VCaP (cell line): ENCODE data around the gene MYO1E.
"Not testable (repeated sequence)": the region's sequence is repeated elsewhere in the genome, so short reads cannot be mapped to it uniquely, and the experiment has no call there.

Experiments used
- H3K27ac ChIP-seq: fragments of 450-650 bp; 2 replicates; pipeline ENCODE4 v1.5.1; 2017
- TF ChIP-seq, protein P1 (sequence below): fragments of 450-650 bp; conservative IDR thresholded peaks from 2 replicates; pipeline ENCODE4 v1.5.1; 2017; ENCODE audit warnings: mild to moderate bottlenecking, moderate library complexity

The MYO1E gene

GRCh38 chr15:59291213-59291549, 81.5 kb downstream of the MYO1E start:
- H3K27ac ChIP-seq = no peak overlapping the region
- TF ChIP-seq, protein P1, sequence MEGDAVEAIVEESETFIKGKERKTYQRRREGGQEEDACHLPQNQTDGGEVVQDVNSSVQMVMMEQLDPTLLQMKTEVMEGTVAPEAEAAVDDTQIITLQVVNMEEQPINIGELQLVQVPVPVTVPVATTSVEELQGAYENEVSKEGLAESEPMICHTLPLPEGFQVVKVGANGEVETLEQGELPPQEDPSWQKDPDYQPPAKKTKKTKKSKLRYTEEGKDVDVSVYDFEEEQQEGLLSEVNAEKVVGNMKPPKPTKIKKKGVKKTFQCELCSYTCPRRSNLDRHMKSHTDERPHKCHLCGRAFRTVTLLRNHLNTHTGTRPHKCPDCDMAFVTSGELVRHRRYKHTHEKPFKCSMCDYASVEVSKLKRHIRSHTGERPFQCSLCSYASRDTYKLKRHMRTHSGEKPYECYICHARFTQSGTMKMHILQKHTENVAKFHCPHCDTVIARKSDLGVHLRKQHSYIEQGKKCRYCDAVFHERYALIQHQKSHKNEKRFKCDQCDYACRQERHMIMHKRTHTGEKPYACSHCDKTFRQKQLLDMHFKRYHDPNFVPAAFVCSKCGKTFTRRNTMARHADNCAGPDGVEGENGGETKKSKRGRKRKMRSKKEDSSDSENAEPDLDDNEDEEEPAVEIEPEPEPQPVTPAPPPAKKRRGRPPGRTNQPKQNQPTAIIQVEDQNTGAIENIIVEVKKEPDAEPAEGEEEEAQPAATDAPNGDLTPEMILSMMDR = no peak

- TF ChIP-seq, protein P1 = no peak
- no peak overlapping the region for H3K27ac ChIP-seq
These were observed 82.1 kb downstream of the MYO1E start for GRCh38 chr15:59290295-59291212.

DNA sequence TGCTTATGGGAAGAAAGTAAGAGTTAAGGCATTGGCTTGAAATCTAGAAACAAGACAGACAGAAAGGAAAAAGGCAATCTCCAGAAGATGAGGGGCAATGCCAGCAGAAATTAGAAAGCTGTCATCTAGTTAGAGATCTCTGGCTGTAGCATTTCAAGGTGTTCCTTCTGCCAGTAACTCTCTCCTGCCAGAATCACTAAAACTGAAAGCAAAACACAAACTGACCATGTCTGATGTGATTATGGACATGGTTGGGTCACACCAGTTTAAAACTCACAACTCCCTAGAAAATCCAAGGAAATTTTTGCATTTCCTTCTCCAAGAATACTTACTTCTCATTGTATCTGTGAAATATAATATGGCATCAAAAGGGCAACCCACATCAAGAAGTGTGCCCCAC, 83.1 kb downstream of the MYO1E start:
- H3K27ac ChIP-seq = no peak overlapping the region
- TF ChIP-seq, protein P1 = no peak

GRCh38 chr15:59283717-59284391, 88.8 kb downstream of the MYO1E start:
- TF ChIP-seq, protein P1 = no peak
- no peak overlapping the region for H3K27ac ChIP-seq

DNA sequence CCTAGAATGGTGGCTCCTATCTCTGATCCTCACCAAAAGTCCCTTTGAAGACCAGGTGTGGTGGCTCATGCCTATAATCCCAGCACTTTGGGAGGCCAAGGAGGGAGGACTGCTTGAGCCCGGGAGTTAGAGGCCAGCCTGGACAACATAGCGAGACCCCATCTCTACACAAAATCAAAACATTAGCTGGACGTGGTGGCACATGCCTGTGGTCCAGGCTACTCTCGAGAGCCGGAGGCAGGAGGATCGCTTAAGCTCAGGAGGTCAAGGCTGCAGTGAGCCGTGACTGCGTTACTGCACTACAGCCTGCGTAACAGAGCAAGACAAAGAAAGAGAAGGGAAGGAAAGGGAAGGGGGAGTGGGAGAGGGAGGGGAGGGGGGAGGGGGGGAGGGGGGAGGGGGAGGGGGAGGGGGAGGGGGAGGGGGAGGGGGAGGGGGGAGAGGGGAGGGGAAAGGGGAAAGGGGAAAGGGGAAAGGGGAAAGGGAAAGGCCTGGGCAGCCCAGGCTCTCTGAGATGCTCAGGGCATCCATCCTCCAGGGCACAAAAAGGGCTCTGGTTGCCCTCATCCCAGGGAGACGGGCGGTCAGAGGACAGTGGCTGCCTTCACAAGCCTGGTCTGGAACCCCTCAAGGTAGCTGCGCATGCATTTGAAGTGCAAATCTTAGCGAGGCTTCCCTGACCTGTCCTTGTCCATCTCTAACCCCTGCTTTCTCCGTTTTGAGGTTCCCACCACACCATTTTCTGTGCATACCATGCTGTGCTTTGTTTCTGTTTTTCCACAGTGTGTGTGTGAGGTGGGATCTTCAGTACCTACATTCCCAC, 89.9 kb downstream of the MYO1E start:
- no peak overlapping the region for H3K27ac ChIP-seq

GRCh38 chr15:59281699-59282098, 91.0 kb downstream of the MYO1E start:
- no peak overlapping the region for H3K27ac ChIP-seq
- TF ChIP-seq, protein P1 = no peak

More for the DNA sequence above, 89.9 kb downstream of the MYO1E start:
- TF ChIP-seq, protein P1 = no peak

GRCh38 chr15:59280855-59281254, 91.8 kb downstream of the MYO1E start:
- TF ChIP-seq, protein P1 = no peak

DNA sequence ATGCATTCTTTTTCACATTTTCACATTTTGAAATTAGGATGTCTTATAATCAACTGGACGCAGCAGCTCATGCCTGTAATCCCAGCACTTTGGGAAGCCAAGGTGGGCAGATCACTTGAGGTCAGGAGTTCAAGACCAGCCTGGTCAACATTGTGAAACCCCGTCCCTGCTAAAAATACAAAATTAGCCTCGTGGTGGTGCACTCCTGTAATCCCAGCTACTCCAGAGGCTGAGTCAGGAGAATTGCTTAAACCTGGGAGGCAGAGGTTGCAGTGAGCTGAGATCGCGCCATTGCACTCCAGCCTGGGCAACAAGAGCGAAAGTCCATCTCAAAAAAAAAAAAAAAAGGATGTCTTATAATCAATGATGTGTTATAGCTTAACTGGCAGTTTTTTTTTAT, 92.4 kb downstream of the MYO1E start:
- not testable (repeated sequence) for H3K27ac ChIP-seq

More at GRCh38 chr15:59280855-59281254, 91.8 kb downstream of the MYO1E start:
- no peak overlapping the region for H3K27ac ChIP-seq
